DMS153 treated with DMSO at 0.1 percent for 48 hours (cell line): ENCODE measurements around the gene ZNF688.

Experiments used
- DNase-seq: peaks from one replicate; lab custom pipeline; 2025; ENCODE audit not compliant: unreplicated experiment; lab: John Stamatoyannopoulos, UW

Gene ZNF688

GRCh38 chr16:30521873-30522641 is 49.5 kb downstream of the ZNF688 start:
- DNase-seq = no peak

GRCh38 chr16:30521476-30521872 is 50.0 kb downstream of the ZNF688 start:
- DNase-seq = no peak
